ENCODE results near the gene ZBTB12. TPM values are rescaled to one million over a fixed set of nuclear protein-coding genes. Genes with fewer than 3 reads are reported as not detected.
"Not testable (repeated sequence)": the region's sequence is repeated elsewhere in the genome, so short reads cannot be mapped to it uniquely, and the experiment has no call there.

The ZBTB12 gene
- total RNA-seq, 1 donor from 2014 or later = 2.2 TPM

DNA sequence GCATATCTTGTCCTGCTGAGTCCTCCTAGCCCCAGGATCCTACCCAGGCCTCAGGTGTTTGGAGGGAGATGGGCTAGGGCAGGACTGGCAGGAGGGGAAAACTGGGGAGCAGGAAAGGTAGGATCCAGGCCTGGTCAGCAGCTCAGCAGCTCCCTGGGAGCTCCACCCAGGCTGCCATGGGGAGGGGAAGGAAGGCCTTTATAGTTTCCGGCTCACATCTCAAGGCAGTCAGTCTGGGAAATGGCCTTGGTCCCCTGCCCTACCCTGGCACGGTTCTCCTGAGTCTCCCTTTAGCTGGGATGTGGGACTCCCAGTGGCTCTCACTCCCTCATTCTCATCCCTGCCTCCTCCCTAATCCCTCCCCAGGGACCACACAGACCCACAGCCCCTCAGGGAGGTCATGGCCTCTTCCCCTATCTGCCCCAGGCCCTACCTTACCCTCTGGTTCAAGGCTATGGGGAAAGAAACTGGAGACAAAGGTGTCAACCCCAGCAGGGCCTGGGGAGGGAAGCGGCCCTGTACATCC is 24.7 kb downstream of the ZBTB12 start:
- intact Hi-C loops (cut with micrococcal nuclease) = no loop called here

DNA sequence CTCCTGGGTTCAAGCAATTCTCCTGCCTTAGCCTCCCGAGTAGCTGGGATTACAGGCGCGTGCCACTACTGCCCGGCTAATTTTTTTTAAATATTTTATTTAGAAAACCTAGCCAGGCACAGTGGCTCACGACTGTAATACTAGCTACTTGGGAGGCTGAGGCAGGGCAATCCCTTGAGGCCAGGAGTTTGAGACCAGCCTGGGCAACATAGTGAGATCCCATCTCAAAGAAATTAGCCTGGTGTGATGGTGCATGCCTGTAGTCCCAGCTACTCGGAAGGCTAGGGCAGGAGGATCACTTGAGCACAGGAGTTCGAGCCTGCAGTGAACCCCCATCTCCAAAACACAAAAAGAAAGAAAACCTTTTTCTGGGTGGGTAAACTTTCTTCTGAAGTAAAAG is 25.5 kb downstream of the ZBTB12 start:
- intact Hi-C loops (cut with micrococcal nuclease) = no loop called here

DNA sequence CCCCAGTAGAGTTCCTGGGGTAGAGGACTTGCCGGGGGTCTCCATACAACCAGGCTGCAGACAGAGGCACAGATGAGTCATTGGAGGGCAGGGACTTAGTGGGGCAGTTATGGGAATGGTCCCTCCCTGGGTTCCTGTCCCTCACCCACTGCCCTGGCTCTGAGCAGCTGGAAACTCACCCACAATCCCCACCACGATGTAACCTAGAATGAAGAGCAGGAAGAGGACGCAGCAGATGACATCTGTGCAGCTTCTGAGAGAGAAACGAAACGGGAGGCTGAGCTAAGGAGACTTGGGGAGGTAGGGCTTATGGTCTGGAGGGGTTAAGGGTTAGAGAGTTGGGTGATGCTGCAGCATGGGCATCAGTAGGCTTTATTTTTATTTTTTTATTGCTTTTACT is 26.0 kb downstream of the ZBTB12 start:
- intact Hi-C loops (cut with micrococcal nuclease) = no loop called here

GRCh38 chr6:31874836-31875572 is 26.9 kb downstream of the ZBTB12 start:
- intact Hi-C loops (cut with micrococcal nuclease) = no loop called here

DNA sequence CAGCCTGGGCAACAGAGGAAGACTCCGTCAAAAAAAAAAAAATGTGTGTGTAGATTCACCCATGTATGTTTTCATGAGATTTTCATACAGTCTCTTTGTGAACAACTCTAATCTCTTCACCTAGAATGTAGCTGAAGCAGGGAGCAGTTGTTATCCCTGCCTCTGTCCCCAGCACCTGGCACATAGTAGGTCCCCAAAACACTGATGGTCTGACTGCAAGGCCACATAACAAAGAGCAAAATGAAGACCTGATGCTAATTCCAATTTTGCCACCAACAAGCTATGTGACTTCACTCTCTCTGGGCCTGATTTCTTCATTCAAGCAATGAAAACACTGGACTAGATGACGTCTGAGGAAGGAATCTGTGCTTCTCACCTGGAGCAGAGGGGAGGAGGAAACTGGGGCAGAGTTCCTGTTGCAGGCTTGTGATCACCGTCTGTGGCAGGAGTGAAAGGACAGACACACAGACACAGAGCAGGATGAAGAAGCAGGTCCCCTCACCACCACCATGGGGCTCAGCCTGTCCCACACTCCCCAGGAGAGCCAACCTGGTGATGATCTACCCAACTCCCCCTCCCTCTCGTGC is 27.7 kb downstream of the ZBTB12 start:
- intact Hi-C loops (cut with micrococcal nuclease) = no loop called here

GRCh38 chr6:31871046-31871659 is 30.7 kb downstream of the ZBTB12 start:
- intact Hi-C loops (cut with micrococcal nuclease) = no loop called here

GRCh38 chr6:31870385-31870921 is 31.4 kb downstream of the ZBTB12 start:
- intact Hi-C loops (cut with micrococcal nuclease) = no loop called here

- intact Hi-C loops (cut with micrococcal nuclease) = no loop called here
Observed at GRCh38 chr6:31869343-31869742, 32.5 kb downstream of the ZBTB12 start.

GRCh38 chr6:31868658-31868971 is 33.3 kb downstream of the ZBTB12 start:
- intact Hi-C loops (cut with micrococcal nuclease) = not testable (repeated sequence)

DNA sequence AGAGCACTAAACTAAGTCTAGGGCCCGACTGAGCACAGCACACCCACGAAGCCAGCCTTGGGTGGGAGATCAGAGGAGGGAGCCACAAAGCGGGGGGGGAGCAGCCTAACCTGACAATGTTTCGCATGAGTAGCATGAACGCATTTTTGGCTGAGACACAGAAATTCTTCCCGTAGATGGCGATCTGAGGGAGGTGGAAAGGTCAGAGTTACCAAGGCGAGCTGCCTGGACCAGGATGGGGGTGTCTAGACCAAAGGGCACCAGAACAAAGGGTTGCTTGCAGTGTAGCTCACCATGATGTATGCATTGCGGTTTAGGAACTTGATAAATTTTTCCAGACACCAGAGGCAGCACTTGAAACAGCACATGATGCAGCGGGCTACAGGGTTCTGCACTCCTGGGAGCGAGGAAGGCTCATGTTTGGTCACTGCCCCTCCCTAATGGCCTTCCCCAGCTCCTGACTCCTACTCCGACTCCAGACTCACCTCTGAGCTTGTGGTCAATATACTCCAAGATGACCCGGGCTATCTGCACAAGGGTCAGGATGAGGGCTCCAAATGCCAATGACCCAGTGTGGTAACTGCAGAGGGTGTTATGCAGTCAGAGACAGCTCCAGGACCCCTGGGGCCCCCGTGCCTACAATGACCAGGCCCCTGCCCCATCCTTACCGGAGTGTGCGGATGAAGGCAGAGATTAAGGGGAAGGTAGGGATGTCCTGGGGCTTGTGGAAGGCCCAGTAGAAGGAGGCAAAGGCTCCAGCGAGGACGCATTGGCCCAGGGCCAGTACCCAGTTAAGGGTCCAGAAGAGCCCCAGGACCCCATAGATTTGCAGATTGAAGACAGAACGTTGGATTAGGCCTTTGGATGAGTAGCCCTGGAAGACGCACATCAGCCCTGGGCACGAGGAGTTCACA is 36.4 kb downstream of the ZBTB12 start:
- intact Hi-C loops (cut with micrococcal nuclease) = no loop called here

- intact Hi-C loops (cut with micrococcal nuclease) = no loop called here
Observed at GRCh38 chr6:31864818-31865204, 37.1 kb downstream of the ZBTB12 start.

DNA sequence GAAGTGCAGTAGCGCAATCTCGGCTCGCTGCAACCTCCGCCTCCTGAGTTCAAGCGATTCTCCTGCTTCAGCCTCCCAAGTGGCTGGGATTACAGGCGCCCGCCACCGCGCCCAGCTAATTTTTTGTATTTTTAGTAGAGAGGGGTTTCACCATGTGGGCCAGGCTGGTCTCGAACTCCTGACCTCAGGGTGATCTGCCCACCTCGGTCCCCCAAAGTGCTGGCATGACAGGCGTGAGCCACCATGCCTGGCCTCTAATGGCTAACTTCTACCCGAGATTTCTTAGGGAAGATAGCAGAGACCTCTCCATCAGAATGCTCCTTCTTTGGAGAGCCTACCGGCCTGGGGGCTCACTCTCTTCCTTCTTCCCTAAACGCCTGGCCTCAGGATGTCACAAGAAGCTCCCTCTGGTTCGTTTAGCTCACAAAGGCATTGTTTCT is 37.7 kb downstream of the ZBTB12 start:
- intact Hi-C loops (cut with micrococcal nuclease) = not testable (repeated sequence)

- intact Hi-C loops (cut with micrococcal nuclease) = loop anchor here (1.0 to 2.0 kb wide), 12 partner anchors 28 to 665 kb away; partner anchors contain the start of genes ABHD16A, BAG6, EHMT2 and NFKBIL1
Observed at GRCh38 chr6:31862344-31863235, 39.3 kb downstream of the ZBTB12 start, which contains the start of gene NEU1. TSS of gene NEU1 (minus strand) at chr6:31862821. CDS start at chr6:31862776, 45 bp downstream.

- intact Hi-C loops (cut with micrococcal nuclease) = loop anchor here (1.0 to 2.0 kb wide), 6 partner anchors 27 to 665 kb away; partner anchors contain the start of genes PRRC2A, SKIC2 and VARS1
Observed at GRCh38 chr6:31861919-31862343, 40.0 kb downstream of the ZBTB12 start.

DNA sequence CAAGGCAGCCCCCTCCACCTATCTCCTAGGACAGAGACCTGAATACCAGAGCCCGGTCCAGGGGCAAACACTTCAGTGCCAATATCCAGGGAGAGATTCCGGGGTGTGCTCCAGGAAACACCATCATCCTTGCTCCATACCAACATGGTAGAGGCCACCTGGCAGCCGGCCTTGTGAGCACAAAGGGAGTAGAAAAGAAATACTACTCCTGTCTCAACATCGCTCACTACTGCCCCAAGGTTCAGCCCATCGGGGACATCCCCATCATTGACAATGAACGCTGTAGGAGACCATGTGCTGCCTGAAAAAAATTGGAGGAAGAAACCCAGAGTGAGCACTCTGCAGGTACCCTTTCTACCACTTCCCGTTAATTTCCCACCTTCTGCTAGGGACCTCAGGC is 40.7 kb downstream of the ZBTB12 start:
- intact Hi-C loops (cut with micrococcal nuclease) = no loop called here

DNA sequence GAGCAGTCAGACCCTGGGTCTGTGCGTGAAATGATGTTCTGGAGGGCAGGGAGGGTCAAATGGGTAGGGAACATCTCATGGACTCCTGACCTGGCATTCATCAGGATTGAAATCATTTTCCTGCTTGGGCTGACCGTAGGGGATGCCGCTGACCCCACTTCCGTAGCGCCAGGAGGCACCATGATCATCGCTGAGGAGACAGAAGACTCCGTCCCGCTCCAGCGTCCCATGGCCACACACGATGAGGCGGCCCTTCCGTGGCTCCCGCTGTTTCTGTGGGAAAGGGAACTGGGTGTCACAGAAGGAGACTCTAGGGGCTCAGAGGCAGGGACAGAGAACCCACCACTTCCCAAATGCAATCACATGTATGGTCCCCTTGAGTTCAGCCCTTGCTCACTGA is 41.5 kb downstream of the ZBTB12 start:
- intact Hi-C loops (cut with micrococcal nuclease) = no loop called here

DNA sequence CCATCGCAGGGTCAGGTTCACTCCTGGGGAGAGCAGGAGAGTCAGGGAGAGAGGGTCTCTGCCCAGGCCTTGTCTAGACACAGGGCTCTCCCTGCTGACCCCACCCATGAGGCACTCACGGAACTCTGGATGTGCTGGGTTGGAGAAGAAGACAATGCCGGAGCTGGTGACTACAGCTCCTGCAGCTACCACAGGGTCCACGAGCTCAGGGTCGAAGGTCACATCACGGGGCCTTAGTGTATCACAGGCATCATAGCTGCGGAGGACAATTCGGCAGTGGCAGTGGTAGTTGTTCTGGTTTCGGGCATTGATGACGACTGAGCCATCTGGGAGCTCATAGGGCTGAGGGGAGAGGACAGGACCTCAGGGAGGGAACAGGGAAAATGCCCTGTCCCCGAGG is 42.0 kb downstream of the ZBTB12 start:
- intact Hi-C loops (cut with micrococcal nuclease) = no loop called here

DNA sequence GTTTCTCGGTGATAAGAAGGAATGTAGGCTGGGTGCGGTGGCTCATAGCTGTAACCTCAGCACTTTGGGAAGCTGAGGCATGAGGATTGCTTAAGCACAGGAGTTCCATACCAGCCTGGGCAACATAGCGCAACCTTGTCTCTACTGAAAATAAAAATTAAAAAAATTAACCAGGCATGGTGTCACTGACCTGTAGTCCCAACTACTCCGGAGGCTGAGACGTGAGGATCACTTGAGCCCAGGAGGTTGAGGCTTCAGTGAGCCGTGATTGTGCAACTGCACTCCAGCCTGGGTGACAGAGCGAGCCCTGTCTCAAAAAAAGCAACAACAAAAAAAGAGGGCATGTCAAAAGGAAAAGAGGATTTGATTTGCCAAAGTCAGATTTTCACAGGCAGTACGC is 43.2 kb downstream of the ZBTB12 start:
- intact Hi-C loops (cut with micrococcal nuclease) = no loop called here

- intact Hi-C loops (cut with micrococcal nuclease) = not testable (repeated sequence)
Observed at GRCh38 chr6:31857774-31858173, 44.1 kb downstream of the ZBTB12 start.
